ENCODE results near the gene CAMKK1.

Gene CAMKK1

GRCh38 chr17:3917391-3917931 lies 24.6 kb upstream of the CAMKK1 start:
- DNase-seq = peak; percentile 87

DNA sequence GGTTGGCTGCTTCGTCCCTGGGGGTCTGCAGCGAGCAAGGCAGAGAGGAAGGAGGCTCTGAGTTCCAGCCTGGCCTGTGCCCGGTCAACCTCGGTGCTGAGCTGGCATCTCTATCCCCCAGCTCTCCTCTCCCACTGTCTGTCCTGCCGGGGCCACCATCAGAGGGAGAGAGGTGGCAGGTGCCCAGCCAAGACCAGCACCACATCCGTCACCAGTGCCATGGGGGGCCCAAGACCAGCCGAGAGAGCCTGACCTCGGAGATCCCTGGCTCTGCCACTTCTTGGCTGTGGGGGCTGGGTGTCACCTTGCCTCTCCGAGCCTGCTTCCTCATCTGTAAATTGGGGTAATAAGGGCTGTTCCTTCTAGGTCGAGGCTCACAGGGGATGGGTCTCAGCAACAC lies 24.0 kb upstream of the CAMKK1 start:
- DNase-seq = peak; percentile 85

DNA sequence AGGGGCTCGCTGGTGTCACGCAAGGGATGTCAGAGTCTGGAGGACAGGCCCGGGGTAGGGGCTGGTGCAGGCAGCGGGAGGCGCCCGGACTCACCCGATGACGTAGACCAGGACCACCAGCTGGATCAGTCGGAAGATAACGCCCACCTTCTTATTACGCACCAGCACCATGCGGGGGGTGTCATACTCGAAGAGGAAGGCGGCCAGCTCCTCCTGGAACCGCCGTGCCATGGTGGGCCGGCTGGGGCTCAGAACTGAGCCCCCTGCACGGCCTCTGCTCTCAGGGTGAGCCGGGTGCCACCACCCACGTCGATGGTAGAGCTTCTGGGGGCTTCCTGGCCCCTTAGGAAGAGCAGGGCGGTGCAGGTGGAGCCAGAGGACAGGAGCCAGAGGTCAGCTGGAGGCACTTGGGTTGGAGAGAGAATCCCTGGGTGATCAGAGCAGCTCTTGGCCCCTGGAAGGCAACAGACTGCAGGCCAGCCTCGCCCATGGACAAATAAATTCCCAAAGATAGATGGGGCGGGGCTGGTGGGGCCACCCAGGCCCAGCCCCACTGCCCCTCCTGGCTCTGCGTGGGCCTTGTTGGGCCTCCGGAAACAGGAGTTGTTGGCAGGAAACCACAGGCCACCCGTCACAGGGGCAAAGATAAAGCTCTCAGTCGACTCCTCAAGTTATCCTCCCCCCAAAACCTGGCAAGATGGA lies 23.3 kb upstream of the CAMKK1 start, which contains the start of gene P2RX1:
Gene P2RX1, minus strand, starts transcription at position 471 of the 702 bp plus-strand sequence. Its CDS starts 240 bp downstream, at position 231.
- peak; percentile 99 for DNase-seq

DNA sequence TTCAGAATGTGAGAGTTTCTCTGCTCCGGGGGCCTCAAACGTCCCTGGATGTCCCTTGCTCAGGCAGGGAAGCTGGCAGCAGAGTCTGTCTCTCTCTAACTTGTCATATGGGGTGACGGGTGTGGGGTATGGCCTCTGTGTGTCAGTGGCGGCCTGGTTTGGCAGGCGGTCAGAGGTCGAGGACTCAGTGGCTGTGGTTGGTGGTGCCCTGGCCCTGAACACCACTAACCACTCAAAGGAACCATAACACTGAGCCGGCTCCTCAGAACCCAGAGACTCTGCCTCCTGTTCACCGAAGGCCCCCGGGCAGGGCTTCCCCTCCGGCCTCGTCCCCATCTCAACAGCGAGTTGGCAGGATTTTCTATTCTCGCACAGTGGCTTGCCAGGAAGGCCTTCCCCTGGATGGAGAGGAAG lies 22.7 kb upstream of the CAMKK1 start:
- DNase-seq = peak; percentile 75

- DNase-seq = peak; percentile 65
These were observed 21.4 kb upstream of the CAMKK1 start for GRCh38 chr17:3914312-3914670.

DNA sequence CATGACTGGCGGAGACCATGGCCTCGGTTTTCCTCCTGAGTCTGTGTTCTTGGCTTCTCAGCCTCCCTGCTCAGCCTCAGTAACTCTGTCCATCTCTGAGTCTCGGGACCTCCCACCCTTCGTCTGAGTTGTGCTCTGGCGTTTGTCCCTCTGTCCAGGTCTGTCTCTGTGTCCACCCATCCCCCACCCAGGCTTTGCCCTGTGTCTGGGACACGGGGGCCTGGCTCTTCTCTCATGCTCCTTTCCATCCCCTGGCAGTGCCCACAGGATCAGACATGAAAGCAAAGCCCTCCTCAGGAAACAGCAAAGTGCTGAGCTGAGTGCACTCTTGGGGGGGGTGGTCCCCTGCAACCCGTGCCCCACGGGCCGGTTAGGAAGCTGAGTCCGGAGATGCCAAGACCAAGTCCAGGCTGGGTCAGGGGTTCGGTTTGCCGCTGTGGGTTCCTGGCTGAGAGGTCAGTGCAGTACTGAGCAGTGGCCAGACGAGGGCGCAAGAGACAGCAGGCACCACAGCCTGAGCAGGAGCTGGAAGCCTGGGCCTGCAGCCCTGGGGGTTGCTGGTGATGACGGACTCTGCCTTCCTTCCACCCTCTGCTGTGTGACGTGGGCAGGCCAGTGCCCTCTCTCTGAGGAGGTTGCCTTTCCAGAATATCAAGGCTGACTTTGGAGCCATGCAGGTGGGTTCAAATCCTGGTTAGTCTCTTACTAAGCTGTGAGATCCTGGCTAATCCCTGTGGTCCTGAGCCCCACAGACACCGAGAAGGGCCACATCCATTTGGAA lies 20.9 kb upstream of the CAMKK1 start:
- peak; percentile 94 for DNase-seq

GRCh38 chr17:3912827-3913226 lies 20.0 kb upstream of the CAMKK1 start:
- DNase-seq = no peak

- DNase-seq = peak; percentile 88
These were observed 18.6 kb upstream of the CAMKK1 start for GRCh38 chr17:3911271-3912053.

DNA sequence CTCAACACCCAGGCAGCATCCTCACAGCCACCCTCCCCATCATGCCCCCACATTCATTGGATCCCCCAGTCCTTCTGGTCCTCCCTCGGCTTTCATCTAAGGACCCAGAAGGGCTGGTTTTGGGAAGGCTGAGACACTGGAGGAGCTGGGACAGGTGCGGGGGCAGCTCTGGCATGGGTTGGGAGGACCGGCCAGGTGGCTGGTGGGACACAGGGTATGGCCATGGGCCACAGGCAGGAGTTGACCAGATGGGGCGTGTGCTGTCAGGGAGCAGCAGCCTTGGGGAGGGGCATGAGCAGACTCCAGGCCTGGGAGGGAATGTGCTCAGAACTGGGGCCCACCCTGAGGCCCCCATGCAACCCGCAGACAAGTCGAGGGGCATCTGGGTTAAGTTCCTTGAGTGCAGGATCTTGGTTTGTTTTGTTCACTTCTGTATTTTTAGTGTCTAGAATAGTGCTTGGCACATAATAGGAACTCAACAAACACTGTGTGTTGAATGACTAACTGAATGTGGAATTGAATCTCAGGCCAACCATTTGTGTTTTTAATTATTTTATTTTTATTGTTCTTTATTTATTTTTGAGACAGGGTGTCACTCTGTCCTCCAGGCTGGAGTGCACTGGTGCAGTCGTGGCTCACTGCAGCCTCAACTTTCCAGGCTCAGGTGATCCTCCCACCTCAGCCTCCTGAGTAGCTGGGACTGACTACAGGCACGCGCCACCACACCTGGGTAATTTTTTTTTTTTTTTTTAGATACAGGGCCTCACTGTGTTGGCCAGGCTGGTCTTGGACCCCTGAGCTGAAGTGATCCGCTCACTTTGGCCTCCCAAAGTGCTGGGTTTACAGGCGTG lies 17.8 kb upstream of the CAMKK1 start:
- no peak for DNase-seq

DNA sequence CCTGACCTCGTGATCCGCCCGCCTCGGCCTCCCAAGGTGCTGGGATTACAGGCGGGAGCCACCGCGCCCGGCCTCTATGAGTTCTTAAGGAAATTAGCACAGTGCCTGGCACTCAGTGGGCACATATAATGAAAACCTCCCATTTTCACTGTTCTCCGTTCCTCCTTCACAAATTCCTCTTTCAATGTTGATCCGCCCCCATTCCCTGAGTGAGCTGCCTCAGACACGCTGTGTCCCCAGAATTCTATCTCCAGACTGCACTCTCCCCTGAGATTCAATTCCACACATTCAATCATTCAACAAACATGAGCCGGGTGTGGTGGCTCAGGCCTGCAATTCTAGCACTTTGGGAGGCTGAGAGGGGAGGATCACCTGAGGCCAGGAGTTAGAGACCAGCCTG lies 16.4 kb upstream of the CAMKK1 start:
- no peak for DNase-seq

DNA sequence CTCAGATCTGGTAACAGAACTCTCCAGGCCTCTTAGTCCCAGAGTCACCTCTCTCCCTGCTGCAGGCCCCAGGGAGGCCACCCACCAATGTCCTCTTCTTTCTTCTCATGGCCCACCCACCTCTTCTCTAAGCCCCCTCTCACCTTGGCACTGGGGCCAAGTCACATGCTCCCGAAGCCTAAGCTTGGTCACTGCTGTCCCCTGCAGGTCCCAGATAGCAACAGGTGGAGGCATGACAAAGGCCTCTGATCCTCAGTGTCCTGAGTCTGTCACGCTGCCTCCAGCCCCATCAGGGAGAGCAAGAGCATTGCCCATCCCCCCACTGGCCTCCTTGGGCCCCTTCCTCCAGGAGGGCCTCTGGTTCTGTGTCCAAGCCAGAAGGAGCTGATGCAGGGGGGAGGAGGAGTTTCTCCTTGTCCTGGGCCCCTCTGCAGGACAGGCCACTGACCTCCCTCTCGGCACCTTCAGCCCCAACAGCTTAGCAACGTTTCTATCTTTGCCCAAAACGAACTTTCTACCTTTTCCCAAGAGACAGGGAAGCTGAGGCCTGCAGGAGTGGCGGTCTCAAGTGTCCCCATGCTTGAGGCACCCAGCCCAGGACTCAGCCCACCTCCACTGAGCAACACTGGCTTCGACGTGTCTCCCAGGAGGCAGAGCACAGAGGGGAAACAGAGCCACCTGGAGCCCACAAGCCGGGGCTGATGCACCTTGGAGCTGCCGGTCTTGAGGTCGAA lies 14.8 kb upstream of the CAMKK1 start:
- DNase-seq = no peak

- DNase-seq = no peak
These were observed 14.0 kb upstream of the CAMKK1 start for GRCh38 chr17:3906881-3907280.

DNA sequence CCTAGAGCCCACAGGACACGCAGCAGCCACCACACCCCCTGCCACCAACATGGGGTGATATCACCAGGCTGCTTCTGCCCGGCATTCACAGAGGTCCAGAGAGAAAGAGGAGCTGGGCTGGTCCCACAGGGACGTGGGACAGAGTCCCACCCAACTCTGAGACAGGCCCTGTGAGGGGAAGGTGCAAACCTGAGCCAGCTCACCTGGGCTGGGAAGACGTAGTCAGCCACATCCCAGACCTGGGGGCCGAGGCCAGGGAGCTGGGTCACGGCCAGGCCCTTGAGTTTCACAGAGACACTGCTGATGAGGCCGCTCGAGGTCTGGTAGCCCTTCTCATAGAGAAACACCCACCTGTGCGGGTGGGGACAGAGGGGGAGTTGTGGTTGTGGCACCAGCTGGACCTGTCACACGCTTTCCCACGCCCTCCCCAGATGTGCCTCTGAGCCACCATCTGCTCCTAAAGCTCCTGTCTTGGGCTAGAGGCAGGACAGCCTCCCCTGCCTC lies 12.2 kb upstream of the CAMKK1 start:
- DNase-seq = no peak

- no peak for DNase-seq
These were observed 11.6 kb upstream of the CAMKK1 start for GRCh38 chr17:3904501-3904900.

GRCh38 chr17:3903881-3904290 lies 11.0 kb upstream of the CAMKK1 start:
- no peak for DNase-seq

DNA sequence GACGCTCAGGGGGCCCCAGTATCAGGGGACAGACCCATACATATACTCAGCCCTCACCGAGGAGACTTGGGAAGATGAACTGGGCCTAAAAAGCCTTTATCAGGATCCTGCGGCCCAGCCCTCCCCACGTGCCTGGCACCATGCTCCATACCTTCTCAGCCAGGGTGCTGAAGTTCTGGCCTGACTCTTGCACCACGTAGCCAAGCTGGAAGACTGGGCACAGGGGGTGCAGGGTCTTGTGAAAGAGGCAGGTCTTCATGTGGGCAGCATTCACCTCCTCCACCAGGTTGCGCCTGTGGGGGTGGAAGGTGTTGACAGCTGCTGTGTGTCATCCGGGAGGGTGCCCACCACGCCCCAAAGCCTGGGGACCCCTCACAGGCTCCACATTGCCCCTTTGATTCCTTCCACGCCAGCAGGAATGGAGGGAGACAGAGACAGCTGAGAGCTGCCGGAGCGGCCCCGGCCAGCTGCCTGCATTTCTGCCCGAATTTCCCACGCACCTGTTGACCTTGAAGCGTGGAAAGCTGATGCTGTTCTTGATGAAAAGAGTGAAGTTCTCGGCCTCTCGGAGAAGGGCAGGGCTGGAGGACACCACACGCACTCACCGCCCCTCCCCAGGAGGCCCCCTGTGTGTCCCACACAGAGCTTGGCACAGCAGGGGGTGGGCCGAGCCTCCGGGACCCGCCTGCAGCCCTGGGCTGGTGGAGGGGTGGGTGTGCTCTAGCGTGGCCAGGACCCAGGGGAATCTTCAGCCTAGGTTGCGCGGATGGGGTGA lies 10.4 kb upstream of the CAMKK1 start:
- no peak for DNase-seq

DNA sequence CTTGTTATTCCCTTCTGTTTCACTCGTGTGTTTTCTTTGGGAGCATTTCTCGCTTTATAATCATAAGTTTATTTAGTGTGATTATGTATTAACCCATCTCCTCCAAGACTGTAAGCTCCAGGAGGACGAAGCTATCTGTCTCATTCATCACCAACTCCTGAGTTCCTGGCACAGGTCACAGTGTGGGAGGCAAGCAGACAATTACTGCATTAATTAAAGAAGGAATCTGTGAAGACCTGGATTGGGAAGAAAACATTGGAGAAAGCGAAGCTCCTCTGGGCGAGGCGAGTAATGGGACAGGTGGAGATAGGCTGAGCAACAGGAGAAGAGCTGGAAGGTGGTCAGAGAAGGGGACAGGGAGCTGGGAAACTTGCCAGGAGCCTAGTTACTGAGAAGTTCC lies 7.8 kb upstream of the CAMKK1 start:
- DNase-seq = no peak

- no peak for DNase-seq
These were observed 4.9 kb upstream of the CAMKK1 start for GRCh38 chr17:3897731-3898130.

DNA sequence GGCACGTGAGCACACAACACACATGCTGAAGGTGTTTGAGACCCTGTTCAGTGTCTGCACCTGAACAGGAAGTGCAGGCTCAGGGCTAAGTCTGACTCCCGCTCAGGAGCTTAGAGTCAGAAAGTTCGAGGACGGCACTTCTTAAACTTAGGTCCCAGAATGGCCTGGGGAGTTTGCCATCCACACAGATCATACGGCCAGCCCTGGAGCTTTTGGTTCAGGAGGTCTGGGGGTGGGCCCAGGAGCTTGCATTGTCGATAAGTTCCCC lies 4.0 kb upstream of the CAMKK1 start:
- DNase-seq = no peak

- DNase-seq = no peak
These were observed 3.5 kb upstream of the CAMKK1 start for GRCh38 chr17:3896108-3896967.
